Measurements from ENCODE around the gene CSGALNACT2. TPM values are rescaled to one million over a fixed set of nuclear protein-coding genes. Genes with fewer than 3 reads are reported as not detected.

Gene CSGALNACT2
- total RNA-seq, 1 experiment from 2014 or later, result 22.3 TPM

- in situ Hi-C loops (cut with HindIII; ENCODE audit: low pct_unique_long_range_greater_than_20kb, low sequenced_read_pairs) (no loop called here), intact Hi-C loops (cut with micrococcal nuclease; ENCODE audit: unreplicated experiment) (loop anchor here (5.0 kb wide), 2 partner anchors 357 to 557 kb away; no protein-coding TSS in a partner anchor)
- no peaks in the 10 kb centered on the region for H3K27me3 ChIP-seq (ENCODE audit: control insufficient read depth, insufficient read depth, low read length)
- no peaks in the 10 kb centered on the region for H3K9me3 ChIP-seq (ENCODE audit: control insufficient read depth, insufficient read depth, low read depth, low read length)
- no peak overlapping the region for H3K4me3 ChIP-seq (ENCODE audit: low read depth in 2 of 2, low read length in 2 of 2)
- DNase-seq (ENCODE audit: low read depth, low spot score), result no peak
- ATAC-seq, result no peak
- CTCF ChIA-PET, result no interaction called here
- no peak overlapping the region for H3K27ac ChIP-seq (ENCODE audit: low read length)
- POLR2A ChIA-PET, result no interaction called here
- no TSS peak for BruUV-seq (replicated peaks)
- H3K36me3 ChIP-seq (ENCODE audit: control insufficient read depth, insufficient read depth, low read length), result no peaks in the 10 kb centered on the region
- H3K4me1 ChIP-seq (ENCODE audit: control insufficient read depth, insufficient read depth, low read length), result peaks cover 24% of the 10 kb centered on the region
- TF ChIP-seq REST (IDR thresholded peaks at IDR 0.05; ENCODE audit: insufficient read depth in 1 of 2, low read depth in 2 of 2, low read length in 1 of 2) (no peak), POLR2AphosphoS5 (IDR thresholded peaks at IDR 0.05; ENCODE audit: low read depth, low read length) (no peak), TCF7L2 (IDR thresholded peaks at IDR 0.05; ENCODE audit: low read depth, low read length) (no peak), CTCF (IDR thresholded peaks at IDR 0.05) (no peak), SIN3A (IDR thresholded peaks at IDR 0.05; ENCODE audit: borderline replicate concordance, insufficient read depth, low read depth, low read length) (no peak)
These were observed 29.3 kb upstream of the CSGALNACT2 start for GRCh38 chr10:43108951-43109350.

GRCh38 chr10:43109671-43110249 is 28.5 kb upstream of the CSGALNACT2 start:
- BruUV-seq (replicated peaks), result no TSS peak
- CTCF ChIA-PET, result no interaction called here
- Histone ChIP-seq H3K4me1 (ENCODE audit: control insufficient read depth, insufficient read depth, low read length) (peaks cover 21% of the 10 kb centered on the region), H3K27me3 (ENCODE audit: control insufficient read depth, insufficient read depth, low read length) (no peaks in the 10 kb centered on the region), H3K36me3 (ENCODE audit: control insufficient read depth, insufficient read depth, low read length) (no peaks in the 10 kb centered on the region), H3K27ac (ENCODE audit: low read length) (no peak overlapping the region), H3K9me3 (ENCODE audit: control insufficient read depth, insufficient read depth, low read depth, low read length) (no peaks in the 10 kb centered on the region), H3K4me3 (ENCODE audit: low read depth in 2 of 2, low read length in 2 of 2) (no peak overlapping the region)
- DNase-seq (ENCODE audit: low read depth, low spot score), result no peak
- intact Hi-C loops (cut with micrococcal nuclease; ENCODE audit: unreplicated experiment) (loop anchor here (5.0 kb wide), 2 partner anchors 357 to 557 kb away; no protein-coding TSS in a partner anchor), in situ Hi-C loops (cut with HindIII; ENCODE audit: low pct_unique_long_range_greater_than_20kb, low sequenced_read_pairs) (no loop called here)
- POLR2A ChIA-PET, result no interaction called here
- ATAC-seq, result no peak
- no peak for TF ChIP-seq CTCF (IDR thresholded peaks at IDR 0.05)
- TF ChIP-seq POLR2AphosphoS5 (IDR thresholded peaks at IDR 0.05; ENCODE audit: low read depth, low read length), result no peak
- TF ChIP-seq SIN3A (IDR thresholded peaks at IDR 0.05; ENCODE audit: borderline replicate concordance, insufficient read depth, low read depth, low read length), result no peak

All from Panc1 (cell line).